Activated CD8-positive, alpha-beta T cell treated with anti-CD3 and anti-CD28 coated beads, Interleukin-2, amount 10 ng/mL, durations not matched to agents 7 days and 5 days (primary cell): ENCODE measurements around the gene BRF1. TPM values are rescaled to one million over a fixed set of nuclear protein-coding genes. Genes with fewer than 3 reads are reported as not detected.
A peak's percentile ranks its signal among the peaks of the same experiment; 100 is the strongest.

Experiments
- ATAC-seq: fragments of 150-1000 bp; cut with Tn5 transposase; one replicate; pipeline ENCODE4 v1.10.0; 2021; ENCODE audit warnings: moderate library complexity
- CTCF ChIA-PET: fragments of 350-600 bp; sonication (Branson Sonifier 250); formaldehyde crosslinking; loops from one replicate; lab custom pipeline; 2021; ENCODE audit warnings: antibody characterized with exemption; lab: Charles Lee
- POLR2A ChIA-PET: fragments of 350-600 bp; sonication (Branson Sonifier 250); formaldehyde crosslinking; loops from one replicate; lab custom pipeline; 2021; ENCODE audit warnings: antibody characterized with exemption; lab: Charles Lee
- DNase-seq: peaks from one replicate; pipeline ENCODE4 v3.0.0-alpha.2; 2020
- H3K27ac Mint-ChIP-seq: one replicate; pipeline ENCODE4 v1.8.0; 2021; ENCODE audit warnings: mild to moderate bottlenecking, mixed read lengths
- H3K27me3 Mint-ChIP-seq: one replicate; pipeline ENCODE4 v1.8.0; 2021; ENCODE audit warnings: low read depth, mixed read lengths
- H3K36me3 Mint-ChIP-seq: one replicate; pipeline ENCODE4 v1.8.0; 2021; ENCODE audit warnings: low read depth, mixed read lengths
- H3K4me1 Mint-ChIP-seq: one replicate; pipeline ENCODE4 v1.8.0; 2021; ENCODE audit warnings: low read depth, mixed read lengths
- H3K4me3 Mint-ChIP-seq: one replicate; pipeline ENCODE4 v1.8.0; 2021; ENCODE audit warnings: mild to moderate bottlenecking, mixed read lengths
- H3K9me3 Mint-ChIP-seq: one replicate; pipeline ENCODE4 v1.8.0; 2022; ENCODE audit warnings: mixed read lengths; ENCODE audit not compliant: insufficient read depth
- total RNA-seq, 2 experiments: library from RNA; stranded (reverse); gene quantifications; one replicate each; pipeline ENCODE4 v1.2.3, GENCODE V29; 2021

BRF1 gene
- total RNA-seq, 2 experiments from 2014 or later: 42.1 to 44.7 TPM

GRCh38 chr14:105180592-105181548, 119.9 kb downstream of the BRF1 start, which contains the start of gene NUDT14:
Gene NUDT14 (minus strand): TSS chr14:105181312. CDS start chr14:105181209, 103 bp downstream.
- peak within 1 kb of the TSS; percentile 79 for H3K4me3 Mint-ChIP-seq
- ChIA-PET CTCF (interaction anchor here (0.7 to 1.2 kb wide), 5 partner anchors 10 to 171 kb away, joined by 3 to 6 read pairs (median 3); partner anchors contain the start of gene JAG2), POLR2A (interaction anchor here (1.2 kb wide), 1 partner anchor 68 kb away, joined by 3 read pairs; the partner anchor contains the start of gene BTBD6)
- DNase-seq (peak; percentile 87), ATAC-seq (peak; percentile 84)
- H3K36me3 Mint-ChIP-seq: no peaks in the 10 kb centered on the region
- H3K4me1 Mint-ChIP-seq: peaks cover 31% of the 10 kb centered on the region
- no peaks in the 10 kb centered on the region for H3K9me3 Mint-ChIP-seq
- peaks cover 6% of the 10 kb centered on the region for H3K27me3 Mint-ChIP-seq
- peak within 1 kb of the TSS; percentile 64 for H3K27ac Mint-ChIP-seq

GRCh38 chr14:105179191-105179590, 121.6 kb downstream of the BRF1 start:
- Mint-ChIP-seq H3K36me3 (no peaks in the 10 kb centered on the region), H3K27ac (no peak overlapping the region), H3K27me3 (peaks cover 6% of the 10 kb centered on the region), H3K4me1 (peaks cover 44% of the 10 kb centered on the region), H3K4me3 (no peak overlapping the region), H3K9me3 (no peaks in the 10 kb centered on the region)
- ChIA-PET POLR2A (no interaction called here), CTCF (no interaction called here)
- ATAC-seq (no peak), DNase-seq (no peak)

DNA sequence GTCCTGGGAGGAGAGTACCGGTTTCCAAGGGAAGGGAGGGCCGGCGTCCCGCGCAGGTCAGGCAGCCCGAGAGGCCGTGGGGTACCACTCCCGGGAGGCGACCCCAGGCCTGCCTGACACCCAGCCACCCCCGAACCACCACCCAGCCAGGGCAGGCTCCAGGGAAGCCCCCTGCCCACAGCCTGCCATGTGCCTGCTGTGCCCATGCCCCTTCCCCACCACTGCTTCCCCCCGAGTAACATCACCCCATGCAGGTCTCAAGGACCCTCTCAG, 122.0 kb downstream of the BRF1 start:
- H3K9me3 Mint-ChIP-seq: no peaks in the 10 kb centered on the region
- CTCF ChIA-PET: no interaction called here
- ATAC-seq: no peak
- no peak overlapping the region for H3K4me3 Mint-ChIP-seq
- H3K4me1 Mint-ChIP-seq: peaks cover 46% of the 10 kb centered on the region
- no peaks in the 10 kb centered on the region for H3K36me3 Mint-ChIP-seq
- no peak overlapping the region for H3K27ac Mint-ChIP-seq
- DNase-seq: no peak
- POLR2A ChIA-PET: no interaction called here
- H3K27me3 Mint-ChIP-seq: peaks cover 6% of the 10 kb centered on the region

DNA sequence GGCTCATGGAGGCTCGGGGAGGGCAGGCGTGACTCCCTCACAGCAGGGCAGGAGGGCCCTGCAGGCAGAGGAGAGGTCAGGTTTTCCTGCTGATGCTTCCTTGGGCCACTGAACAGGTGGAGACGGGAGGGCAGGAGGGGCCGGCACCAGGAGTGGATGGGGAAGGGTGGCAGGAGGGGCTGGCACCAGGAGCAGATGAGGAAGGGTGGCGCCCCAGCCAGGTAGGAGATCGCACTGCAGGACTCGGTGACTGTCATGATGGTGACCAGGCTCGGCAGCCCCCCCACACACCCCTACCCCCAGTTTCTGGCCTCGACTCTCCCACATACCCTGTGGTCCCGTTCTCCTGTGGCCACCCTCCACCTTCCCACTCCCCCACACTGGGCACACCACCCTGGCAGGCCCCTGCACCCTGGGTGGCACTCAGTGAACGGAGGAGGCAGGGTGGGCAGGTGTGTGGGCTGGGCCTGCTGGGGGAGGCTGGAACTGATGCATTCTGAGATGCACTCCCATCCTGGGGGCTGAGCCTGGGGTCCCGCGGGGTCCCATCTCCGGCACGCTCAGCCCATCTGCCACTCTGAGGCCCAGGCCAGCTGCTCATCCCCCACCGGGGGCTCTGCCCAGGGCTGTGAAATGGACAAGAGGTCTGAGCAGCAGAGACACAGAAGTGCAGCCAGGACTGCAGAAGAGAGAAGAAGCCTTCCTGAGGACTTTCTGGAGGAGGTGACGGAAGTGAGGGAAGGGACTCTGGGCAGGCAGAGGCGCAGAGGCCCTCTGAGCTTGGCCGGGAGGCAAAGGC, 122.5 kb downstream of the BRF1 start:
- Mint-ChIP-seq H3K36me3 (no peaks in the 10 kb centered on the region), H3K9me3 (no peaks in the 10 kb centered on the region), H3K4me1 (peaks cover 49% of the 10 kb centered on the region), H3K4me3 (no peak overlapping the region), H3K27me3 (peaks cover 2% of the 10 kb centered on the region), H3K27ac (no peak overlapping the region)
- ChIA-PET POLR2A (no interaction called here), CTCF (no interaction called here)
- DNase-seq (no peak), ATAC-seq (no peak)

DNA sequence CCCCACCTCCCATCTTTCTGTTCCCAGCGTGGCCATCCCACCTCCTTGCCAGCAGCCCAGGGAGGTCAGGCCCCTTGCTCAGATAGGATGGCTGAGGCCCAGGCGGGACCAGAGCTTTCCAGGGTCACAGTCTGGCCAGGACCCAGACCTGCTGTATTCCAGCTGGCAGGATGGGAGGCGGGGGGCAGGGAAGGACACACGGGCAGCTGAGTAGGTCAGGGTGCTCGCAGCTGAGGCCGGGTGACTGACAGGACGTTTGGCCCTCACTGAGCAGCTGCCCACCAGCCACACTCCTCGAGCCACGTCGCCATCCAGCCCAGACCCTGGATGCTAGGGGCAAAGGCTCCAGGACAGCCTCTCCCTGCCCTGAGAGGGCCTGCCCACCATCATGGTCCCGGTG, 123.7 kb downstream of the BRF1 start:
- Mint-ChIP-seq H3K27me3 (peaks cover 2% of the 10 kb centered on the region), H3K9me3 (no peaks in the 10 kb centered on the region), H3K4me3 (no peak overlapping the region), H3K27ac (no peak overlapping the region), H3K4me1 (peaks cover 38% of the 10 kb centered on the region), H3K36me3 (no peaks in the 10 kb centered on the region)
- no peak for DNase-seq
- ChIA-PET POLR2A (no interaction called here), CTCF (no interaction called here)
- ATAC-seq: no peak

GRCh38 chr14:105176513-105176912, 124.3 kb downstream of the BRF1 start:
- Mint-ChIP-seq H3K9me3 (no peaks in the 10 kb centered on the region), H3K27ac (no peak overlapping the region), H3K27me3 (peaks cover 5% of the 10 kb centered on the region), H3K4me3 (no peak overlapping the region), H3K36me3 (no peaks in the 10 kb centered on the region), H3K4me1 (peaks cover 37% of the 10 kb centered on the region)
- CTCF ChIA-PET: interaction anchor here (1.2 kb wide), 1 partner anchor 17 kb away, joined by 3 read pairs; no protein-coding TSS in a partner anchor
- DNase-seq (no peak), ATAC-seq (no peak)
- POLR2A ChIA-PET: no interaction called here

- Mint-ChIP-seq H3K4me3 (peak overlapping the region; percentile 22), H3K9me3 (no peaks in the 10 kb centered on the region), H3K4me1 (peaks cover 43% of the 10 kb centered on the region), H3K27ac (peak overlapping the region; percentile 34), H3K36me3 (no peaks in the 10 kb centered on the region), H3K27me3 (peaks cover 15% of the 10 kb centered on the region)
- ChIA-PET CTCF (interaction anchor here (1.1 kb wide), 1 partner anchor 16 kb away, joined by 3 read pairs; no protein-coding TSS in a partner anchor), POLR2A (no interaction called here)
- peak; percentile 71 for DNase-seq
- peak; percentile 65 for ATAC-seq
Observed at GRCh38 chr14:105173901-105174894, 126.6 kb downstream of the BRF1 start.

- ChIA-PET CTCF (interaction anchor here (1.1 kb wide), 1 partner anchor 17 kb away, joined by 3 read pairs; no protein-coding TSS in a partner anchor), POLR2A (no interaction called here)
- ATAC-seq (no peak), DNase-seq (no peak)
- peaks cover 44% of the 10 kb centered on the region for H3K4me1 Mint-ChIP-seq
- peak overlapping the region; percentile 52 for H3K27ac Mint-ChIP-seq
- no peaks in the 10 kb centered on the region for H3K9me3 Mint-ChIP-seq
- no peak overlapping the region for H3K4me3 Mint-ChIP-seq
- H3K36me3 Mint-ChIP-seq: no peaks in the 10 kb centered on the region
- peaks cover 16% of the 10 kb centered on the region for H3K27me3 Mint-ChIP-seq
Observed at GRCh38 chr14:105173145-105173544, 127.7 kb downstream of the BRF1 start.

GRCh38 chr14:105172476-105172875, 128.3 kb downstream of the BRF1 start:
- ATAC-seq: no peak

DNA sequence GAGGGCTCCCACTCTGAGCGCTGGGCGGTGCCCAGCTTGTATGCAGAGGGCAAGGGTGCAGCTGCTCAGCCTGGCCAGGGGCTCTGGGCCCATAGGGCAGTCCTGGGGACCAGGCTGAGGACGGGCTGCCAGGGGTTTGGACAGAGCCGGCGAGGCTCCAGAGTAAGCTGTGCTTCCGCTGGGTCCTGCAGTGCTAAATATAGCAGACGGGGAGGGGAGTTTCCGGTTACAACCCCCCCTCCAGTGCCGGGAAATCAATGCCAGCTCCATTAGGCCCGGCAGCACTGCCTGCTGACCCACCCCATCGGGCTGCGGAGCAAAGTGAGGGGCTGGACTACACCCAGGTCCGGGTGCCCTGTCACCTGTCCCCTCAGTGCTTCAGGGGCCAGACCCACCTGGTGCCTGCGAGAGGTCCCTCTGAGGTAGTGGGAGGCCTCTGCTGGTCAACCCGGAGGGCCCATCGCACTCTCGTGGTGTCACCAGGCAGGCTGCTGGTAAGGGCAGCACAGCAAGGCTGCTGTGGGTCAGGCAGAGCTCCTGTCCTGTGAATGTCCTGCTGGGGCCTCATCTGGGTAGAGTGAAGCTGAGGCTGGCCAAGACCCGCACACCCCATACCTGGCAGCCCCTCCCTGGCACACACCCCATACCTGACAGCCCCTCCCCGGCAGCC, 129.7 kb downstream of the BRF1 start:
- ChIA-PET POLR2A (no interaction called here), CTCF (interaction anchor here (1.0 to 2.7 kb wide), 4 partner anchors 11 to 181 kb away, joined by 4 to 6 read pairs (median 4); no protein-coding TSS in a partner anchor)
- H3K27me3 Mint-ChIP-seq: peaks cover 22% of the 10 kb centered on the region

More at GRCh38 chr14:105172476-105172875, 128.3 kb downstream of the BRF1 start:
- no peak for DNase-seq
- peaks cover 46% of the 10 kb centered on the region for H3K4me1 Mint-ChIP-seq
- no peak overlapping the region for H3K4me3 Mint-ChIP-seq
- CTCF ChIA-PET: interaction anchor here (1.8 kb wide), 1 partner anchor 30 kb away, joined by 4 read pairs; no protein-coding TSS in a partner anchor
- no peaks in the 10 kb centered on the region for H3K9me3 Mint-ChIP-seq
- no peaks in the 10 kb centered on the region for H3K36me3 Mint-ChIP-seq
- POLR2A ChIA-PET: no interaction called here
- no peak overlapping the region for H3K27ac Mint-ChIP-seq
- peaks cover 16% of the 10 kb centered on the region for H3K27me3 Mint-ChIP-seq

More for the DNA sequence above, 129.7 kb downstream of the BRF1 start:
- H3K36me3 Mint-ChIP-seq: no peaks in the 10 kb centered on the region
- no peak overlapping the region for H3K27ac Mint-ChIP-seq
- no peak overlapping the region for H3K4me3 Mint-ChIP-seq
- H3K4me1 Mint-ChIP-seq: peaks cover 40% of the 10 kb centered on the region
- no peaks in the 10 kb centered on the region for H3K9me3 Mint-ChIP-seq
- ATAC-seq (no peak), DNase-seq (no peak)
